GM12865 (cell line): ENCODE results near the gene HIKESHI.

ENCODE experiments used
- DNase-seq: peaks from one replicate; pipeline ENCODE4 v3.0.0; 2010; ENCODE audit warnings: low read depth
- H3K4me3 ChIP-seq: 2 replicates; pipeline ENCODE4 v1.5.1; 2011; ENCODE audit warnings: mild to moderate bottlenecking, low read depth, low read length, control low read depth
- TF ChIP-seq, protein P1 (sequence below): IDR thresholded peaks from 2 replicates; pipeline ENCODE4 v1.5.1; 2011; ENCODE audit warnings: low read length, control low read depth, low read depth, inconsistent platforms; ENCODE audit not compliant: insufficient read depth; ENCODE audit errors: missing control alignments

Gene HIKESHI

DNA sequence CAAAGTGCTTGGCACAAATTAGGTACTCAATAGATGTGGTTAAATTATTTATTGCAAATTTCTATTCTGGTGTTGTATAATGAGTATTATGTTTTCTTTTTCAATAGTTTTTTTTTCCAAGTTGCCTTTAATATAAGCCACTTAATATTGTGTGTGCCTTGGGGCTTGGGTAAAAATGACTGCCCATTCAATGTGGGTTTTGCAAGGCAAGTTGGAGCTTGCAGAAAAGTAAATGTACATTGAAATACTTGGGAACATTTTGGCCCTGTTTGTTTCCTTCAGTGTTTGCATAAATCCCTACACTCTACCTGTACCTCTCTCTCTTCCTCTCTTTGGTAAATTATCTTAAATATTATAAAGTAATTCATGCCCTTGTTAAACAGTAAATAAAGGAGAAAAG lies 70.5 kb downstream of the HIKESHI start:
- H3K4me3 ChIP-seq, result no peak overlapping the region
- DNase-seq, result no peak
- TF ChIP-seq, protein P1, sequence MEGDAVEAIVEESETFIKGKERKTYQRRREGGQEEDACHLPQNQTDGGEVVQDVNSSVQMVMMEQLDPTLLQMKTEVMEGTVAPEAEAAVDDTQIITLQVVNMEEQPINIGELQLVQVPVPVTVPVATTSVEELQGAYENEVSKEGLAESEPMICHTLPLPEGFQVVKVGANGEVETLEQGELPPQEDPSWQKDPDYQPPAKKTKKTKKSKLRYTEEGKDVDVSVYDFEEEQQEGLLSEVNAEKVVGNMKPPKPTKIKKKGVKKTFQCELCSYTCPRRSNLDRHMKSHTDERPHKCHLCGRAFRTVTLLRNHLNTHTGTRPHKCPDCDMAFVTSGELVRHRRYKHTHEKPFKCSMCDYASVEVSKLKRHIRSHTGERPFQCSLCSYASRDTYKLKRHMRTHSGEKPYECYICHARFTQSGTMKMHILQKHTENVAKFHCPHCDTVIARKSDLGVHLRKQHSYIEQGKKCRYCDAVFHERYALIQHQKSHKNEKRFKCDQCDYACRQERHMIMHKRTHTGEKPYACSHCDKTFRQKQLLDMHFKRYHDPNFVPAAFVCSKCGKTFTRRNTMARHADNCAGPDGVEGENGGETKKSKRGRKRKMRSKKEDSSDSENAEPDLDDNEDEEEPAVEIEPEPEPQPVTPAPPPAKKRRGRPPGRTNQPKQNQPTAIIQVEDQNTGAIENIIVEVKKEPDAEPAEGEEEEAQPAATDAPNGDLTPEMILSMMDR, result no peak

DNA sequence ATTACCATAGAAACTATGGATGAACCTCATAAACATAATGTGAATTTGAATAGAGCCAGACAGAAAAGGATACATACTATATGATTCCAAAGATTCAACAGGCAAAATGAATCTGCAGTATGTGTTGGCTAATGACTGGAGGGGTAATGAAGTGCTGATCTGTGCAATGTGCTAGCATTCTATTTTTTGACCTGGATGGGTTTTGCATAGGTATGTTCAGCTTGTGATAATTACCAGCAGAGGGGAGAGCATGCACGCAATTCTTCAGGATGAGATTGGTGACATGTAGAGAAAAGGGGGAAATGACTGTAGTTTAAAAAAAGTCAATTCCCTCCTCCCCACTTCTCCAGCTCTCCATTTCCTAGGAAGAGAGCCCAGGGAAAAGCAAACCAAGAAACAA lies 72.0 kb downstream of the HIKESHI start:
- H3K4me3 ChIP-seq, result no peak overlapping the region
- TF ChIP-seq, protein P1, result no peak
- no peak for DNase-seq

DNA sequence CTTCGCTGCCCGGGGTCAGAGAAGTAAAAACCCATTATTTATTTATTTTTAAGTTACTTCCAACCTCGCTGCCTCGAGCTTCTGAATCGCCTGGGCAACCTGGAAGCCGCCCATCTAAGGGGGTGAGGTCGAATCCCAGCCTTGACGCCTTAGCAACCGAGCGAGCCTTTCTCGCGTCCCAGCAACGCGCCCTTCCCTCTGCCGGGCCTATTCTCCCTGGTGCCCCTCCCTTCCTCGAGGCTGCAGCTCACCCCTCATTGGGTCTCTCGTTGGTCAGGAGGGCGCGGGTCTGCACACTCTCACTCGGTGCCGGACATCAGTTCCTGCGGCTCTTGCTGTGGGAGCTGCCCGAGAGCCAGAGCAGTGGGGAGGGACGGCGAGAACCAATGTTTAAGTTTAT lies 72.5 kb downstream of the HIKESHI start, which contains the start of gene CCDC81:
Gene CCDC81 (plus strand): TSS at position 302 of the 400 bp plus-strand sequence. CDS start 277 bp downstream, outside the sequence.
- DNase-seq, result no peak
- no peak within 1 kb of the TSS for H3K4me3 ChIP-seq

DNA sequence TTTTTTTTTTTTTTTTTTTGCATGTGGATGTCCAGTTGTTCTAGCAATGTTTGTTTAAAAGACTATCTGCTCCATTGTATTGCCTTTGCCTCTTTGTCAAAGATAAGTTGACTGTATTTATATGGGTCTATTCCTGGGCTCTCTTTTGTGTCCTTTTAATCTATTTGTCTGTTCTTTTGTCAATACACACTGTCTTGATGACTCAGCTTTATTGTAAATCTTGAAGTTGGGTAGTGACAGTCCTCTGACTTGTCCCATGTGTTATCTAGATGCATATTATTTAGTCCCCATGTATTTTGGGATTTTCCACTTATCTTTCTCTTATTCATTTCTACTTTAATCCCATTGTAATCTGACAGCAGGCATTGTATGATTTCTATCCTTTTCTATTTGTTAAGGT lies 75.9 kb downstream of the HIKESHI start:
- no peak for DNase-seq
- no peak overlapping the region for H3K4me3 ChIP-seq
- TF ChIP-seq, protein P1, result no peak

More for the DNA sequence above, 72.5 kb downstream of the HIKESHI start, which contains the start of gene CCDC81:
- TF ChIP-seq, protein P1, result no peak

DNA sequence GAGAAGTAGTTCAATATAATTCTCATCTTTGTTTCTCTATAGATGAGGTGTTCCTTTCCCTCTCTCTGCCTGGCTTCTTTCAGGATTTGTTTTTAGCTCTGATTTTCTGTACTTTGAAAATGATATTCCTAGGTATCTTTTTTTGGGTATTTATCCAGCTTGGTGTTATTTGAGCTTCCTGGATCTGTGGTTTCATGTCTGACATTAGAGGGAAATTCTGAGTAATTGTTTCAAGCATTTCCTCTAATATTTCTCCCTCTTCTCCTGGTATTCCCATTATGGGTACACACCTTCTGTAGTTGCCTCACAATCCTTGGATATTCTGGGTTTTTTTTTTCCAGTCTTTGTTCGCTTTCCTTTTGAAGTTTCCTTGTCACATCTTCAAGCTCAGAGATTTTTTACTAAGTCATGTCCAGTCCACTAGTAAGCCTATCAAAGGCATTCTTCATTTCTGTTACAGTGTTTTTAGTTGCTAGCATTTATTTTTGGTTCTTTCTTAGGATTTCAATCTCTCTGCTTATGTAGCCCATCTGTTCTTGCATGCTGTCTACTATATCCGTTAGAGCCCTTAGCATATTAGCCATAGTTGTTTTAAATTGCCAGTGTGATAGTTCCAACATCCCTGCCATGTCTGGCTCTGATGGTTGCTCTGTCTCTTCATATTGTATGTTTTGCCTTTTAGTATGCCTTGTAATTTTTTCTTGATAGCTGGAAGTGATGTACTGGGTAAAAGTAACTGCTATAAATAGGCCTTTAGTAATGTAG lies 78.4 kb downstream of the HIKESHI start:
- no peak overlapping the region for H3K4me3 ChIP-seq
- TF ChIP-seq, protein P1, result no peak
- no peak for DNase-seq

DNA sequence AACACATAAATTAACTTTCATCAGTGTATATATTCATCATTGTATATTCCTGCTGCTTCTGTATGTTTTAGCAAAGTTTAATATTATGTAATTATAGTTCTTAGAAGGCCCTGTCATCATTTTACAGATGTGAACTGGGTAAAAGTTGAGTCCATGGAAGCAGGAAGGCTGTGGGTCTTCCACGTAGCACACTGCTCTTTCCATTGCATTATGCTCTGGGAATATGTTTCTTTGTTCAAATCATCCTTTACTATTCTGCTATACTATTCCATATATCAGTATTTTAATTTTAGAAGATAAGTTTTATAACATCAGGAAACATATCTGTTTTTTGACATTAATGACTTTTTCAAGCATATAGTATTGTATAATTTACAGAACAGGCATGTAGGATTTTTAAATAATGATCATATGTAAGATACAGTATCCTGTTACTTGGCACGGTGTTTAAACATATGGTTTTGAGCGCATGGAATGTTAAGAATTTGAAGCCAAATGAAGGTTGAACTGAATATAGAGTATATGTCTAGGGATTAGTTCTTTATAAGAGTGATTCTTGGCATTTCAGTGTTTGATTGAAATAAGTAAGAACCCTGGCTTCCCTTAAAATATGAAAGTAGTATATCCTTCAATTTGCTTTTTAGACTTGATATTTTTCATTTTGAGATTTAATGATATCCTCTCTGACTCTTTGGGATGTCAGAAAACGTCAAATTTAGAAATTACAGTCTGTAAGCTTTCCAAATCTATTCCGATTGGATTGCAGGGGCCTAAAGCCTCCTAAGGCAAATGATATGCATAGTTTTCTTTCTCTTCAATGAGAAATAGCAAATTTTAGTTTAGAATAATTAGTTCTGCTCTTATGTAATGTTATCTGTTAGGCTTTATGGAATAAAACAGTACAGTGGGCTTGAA lies 81.3 kb downstream of the HIKESHI start:
- H3K4me3 ChIP-seq, result no peak overlapping the region
- no peak for DNase-seq
- TF ChIP-seq, protein P1, result no peak
